ENCODE results near the gene PYGO2.
"Not testable (repeated sequence)": the region's sequence is repeated elsewhere in the genome, so short reads cannot be mapped to it uniquely, and the experiment has no call there.

Gene PYGO2

DNA sequence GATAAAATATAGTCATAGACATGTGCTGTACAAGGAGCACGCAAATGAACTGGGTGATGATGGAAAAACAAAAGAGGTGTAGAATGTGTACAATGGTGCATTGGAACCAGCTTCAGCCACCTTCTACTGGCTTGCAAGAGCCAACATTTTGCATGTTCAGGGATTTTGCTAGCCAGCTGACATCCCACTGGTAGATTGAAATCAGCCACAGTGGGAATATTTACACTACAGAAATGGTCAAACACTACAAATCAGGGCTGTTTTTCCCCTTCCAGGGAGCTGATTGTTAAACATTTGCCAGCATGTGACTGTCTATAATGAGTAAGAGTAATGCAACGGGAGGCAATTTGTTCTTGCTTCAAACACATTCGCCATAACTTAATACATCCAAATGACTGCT is 48.3 kb downstream of the PYGO2 start:
- in situ Hi-C loops (cut with HindIII; ENCODE audit: low sequenced_read_pairs), result loop anchor here (5.0 to 10.0 kb wide), 5 partner anchors 41 to 128 kb away; partner anchors contain the start of genes KCNN3 and PBXIP1

DNA sequence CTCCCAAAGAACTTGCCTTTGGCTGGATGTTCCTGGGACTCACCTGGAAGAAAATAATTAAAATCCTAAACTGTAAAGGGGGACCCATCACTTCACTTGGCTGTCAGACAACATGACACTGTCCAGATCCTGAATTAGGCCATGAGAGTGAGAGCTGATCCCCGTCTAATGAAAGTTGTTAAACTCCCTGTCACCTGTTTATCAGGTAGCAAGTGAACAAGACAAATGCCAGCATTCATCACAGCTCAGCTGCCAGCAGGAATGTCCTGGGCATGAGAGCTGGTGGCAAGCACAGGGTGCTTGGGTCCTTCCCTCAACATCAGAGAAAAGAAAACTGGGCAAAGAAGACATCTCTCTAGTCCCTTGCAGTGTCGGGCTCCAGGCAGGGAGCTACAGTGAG is 48.8 kb downstream of the PYGO2 start:
- in situ Hi-C loops (cut with HindIII; ENCODE audit: low sequenced_read_pairs), result loop anchor here (5.0 to 10.0 kb wide), 5 partner anchors 40 to 128 kb away; partner anchors contain the start of genes KCNN3 and PBXIP1

DNA sequence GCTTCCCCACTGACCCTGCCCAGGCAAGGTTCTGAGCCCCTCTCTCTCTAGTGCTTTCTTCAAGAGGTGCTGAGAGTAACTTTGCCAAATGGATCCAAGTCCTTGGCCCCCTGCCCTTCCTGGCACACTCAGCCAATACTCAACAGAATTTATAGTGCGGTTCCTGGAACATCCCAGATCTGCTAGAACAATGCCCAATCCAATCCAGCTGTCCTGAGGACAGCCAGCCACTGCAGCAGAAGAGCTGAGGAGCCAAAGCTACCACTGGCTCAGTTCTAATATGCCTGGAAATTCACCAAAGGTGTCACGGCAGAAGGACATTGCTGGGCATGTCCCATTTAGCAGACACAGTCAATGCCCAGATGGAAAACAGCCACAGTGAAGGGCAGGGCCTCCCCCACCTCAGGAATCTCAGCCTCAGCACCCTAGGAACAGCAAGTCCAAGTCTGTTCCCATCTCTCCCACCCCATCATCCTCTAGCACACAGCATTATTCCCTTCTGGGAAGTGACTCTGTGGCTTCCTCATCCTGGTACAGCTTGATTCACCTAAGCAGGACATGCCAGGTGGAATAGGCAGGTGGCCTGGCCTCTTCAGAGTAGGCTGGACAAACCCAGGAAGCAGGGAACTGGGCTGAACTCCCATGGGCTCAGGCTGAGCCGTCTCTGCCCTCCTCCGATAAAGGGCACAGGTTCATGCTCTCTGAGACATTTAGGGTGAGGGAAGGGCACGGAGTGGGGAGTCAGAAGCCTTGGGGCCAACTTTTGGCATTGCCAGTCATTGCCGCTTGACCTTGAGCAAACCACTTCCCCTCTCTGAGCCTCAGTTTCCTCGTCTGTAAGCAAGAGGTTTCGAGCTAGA is 49.7 kb downstream of the PYGO2 start:
- in situ Hi-C loops (cut with HindIII; ENCODE audit: low sequenced_read_pairs), result loop anchor here (5.0 to 10.0 kb wide), 5 partner anchors 40 to 127 kb away; partner anchors contain the start of genes KCNN3 and PBXIP1

DNA sequence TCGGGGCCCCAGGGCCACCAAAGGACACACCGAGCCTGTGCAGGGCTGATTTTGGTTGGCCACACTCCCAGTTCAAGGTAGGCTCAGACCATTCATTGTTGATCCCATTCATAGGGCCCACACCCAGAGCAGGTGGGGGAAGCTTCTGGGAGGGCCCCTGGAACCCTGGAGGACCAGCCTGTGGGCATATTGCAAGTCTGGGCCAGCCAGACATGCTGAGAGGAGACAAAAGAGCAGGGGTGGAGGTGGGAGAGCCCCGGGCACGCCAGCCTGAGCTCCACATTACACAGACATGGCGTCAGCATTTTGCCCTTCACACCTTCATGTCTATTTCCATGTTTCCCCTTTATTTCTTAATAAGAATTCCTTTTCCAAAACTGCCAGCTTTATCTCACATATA is 50.7 kb downstream of the PYGO2 start:
- in situ Hi-C loops (cut with HindIII; ENCODE audit: low sequenced_read_pairs), result loop anchor here (5.0 to 10.0 kb wide), 5 partner anchors 39 to 126 kb away; partner anchors contain the start of genes KCNN3 and PBXIP1

- in situ Hi-C loops (cut with HindIII; ENCODE audit: low sequenced_read_pairs), result no loop called here
These were observed 52.6 kb downstream of the PYGO2 start for GRCh38 chr1:154908937-154909336.

- in situ Hi-C loops (cut with HindIII; ENCODE audit: low sequenced_read_pairs), result not testable (repeated sequence)
These were observed 53.5 kb downstream of the PYGO2 start for GRCh38 chr1:154908129-154908528.
